ENCODE data around the gene GPR107.

DNA sequence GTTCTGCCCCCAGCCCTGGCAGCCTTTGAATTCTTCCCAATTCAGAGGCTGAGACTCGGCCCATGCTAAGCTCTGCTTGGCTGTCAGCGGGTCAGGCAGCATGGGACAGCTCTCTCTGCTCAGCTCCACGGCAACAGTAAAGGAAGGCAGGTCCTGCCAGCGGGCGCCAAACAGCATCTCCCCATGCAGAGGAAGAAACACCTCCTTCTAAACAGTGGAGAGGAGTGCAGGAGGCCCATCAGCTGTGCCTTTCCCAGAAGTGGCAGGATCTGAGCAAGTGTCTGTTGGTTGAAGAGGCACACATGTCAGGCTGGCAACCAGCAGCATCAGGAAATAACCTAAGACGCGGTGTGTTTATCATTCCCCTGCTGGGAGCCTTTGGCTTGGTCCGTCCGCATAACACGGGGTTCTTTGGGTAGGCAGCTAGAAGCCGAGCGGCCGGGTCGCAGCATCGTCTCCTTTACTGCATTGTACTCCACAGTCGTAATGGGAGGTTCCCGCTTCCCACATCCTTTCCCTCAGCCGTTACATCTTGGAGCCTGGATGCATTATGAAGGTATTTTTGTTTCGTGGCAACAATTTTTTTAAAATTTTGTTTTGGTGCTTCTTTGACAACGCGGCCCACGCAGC, 75.8 kb downstream of the GPR107 start:
- no peak for TF ChIP-seq ZC3H10 (CRISPR knock-in tag; IDR thresholded peaks at IDR 0.05)
- no peak for TF ChIP-seq ZNF70 (CRISPR knock-in tag; IDR thresholded peaks at IDR 0.05)
- TF ChIP-seq OSR1 (CRISPR knock-in tag; IDR thresholded peaks at IDR 0.05), result no peak
- TF ChIP-seq, protein P1, sequence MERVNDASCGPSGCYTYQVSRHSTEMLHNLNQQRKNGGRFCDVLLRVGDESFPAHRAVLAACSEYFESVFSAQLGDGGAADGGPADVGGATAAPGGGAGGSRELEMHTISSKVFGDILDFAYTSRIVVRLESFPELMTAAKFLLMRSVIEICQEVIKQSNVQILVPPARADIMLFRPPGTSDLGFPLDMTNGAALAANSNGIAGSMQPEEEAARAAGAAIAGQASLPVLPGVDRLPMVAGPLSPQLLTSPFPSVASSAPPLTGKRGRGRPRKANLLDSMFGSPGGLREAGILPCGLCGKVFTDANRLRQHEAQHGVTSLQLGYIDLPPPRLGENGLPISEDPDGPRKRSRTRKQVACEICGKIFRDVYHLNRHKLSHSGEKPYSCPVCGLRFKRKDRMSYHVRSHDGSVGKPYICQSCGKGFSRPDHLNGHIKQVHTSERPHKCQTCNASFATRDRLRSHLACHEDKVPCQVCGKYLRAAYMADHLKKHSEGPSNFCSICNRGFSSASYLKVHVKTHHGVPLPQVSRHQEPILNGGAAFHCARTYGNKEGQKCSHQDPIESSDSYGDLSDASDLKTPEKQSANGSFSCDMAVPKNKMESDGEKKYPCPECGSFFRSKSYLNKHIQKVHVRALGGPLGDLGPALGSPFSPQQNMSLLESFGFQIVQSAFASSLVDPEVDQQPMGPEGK (CRISPR knock-in tag; IDR thresholded peaks at IDR 0.05; ENCODE audit: borderline replicate concordance), result no peak
- no peak for TF ChIP-seq ZFP3 (CRISPR knock-in tag; IDR thresholded peaks at IDR 0.05)
- TF ChIP-seq, protein P2, sequence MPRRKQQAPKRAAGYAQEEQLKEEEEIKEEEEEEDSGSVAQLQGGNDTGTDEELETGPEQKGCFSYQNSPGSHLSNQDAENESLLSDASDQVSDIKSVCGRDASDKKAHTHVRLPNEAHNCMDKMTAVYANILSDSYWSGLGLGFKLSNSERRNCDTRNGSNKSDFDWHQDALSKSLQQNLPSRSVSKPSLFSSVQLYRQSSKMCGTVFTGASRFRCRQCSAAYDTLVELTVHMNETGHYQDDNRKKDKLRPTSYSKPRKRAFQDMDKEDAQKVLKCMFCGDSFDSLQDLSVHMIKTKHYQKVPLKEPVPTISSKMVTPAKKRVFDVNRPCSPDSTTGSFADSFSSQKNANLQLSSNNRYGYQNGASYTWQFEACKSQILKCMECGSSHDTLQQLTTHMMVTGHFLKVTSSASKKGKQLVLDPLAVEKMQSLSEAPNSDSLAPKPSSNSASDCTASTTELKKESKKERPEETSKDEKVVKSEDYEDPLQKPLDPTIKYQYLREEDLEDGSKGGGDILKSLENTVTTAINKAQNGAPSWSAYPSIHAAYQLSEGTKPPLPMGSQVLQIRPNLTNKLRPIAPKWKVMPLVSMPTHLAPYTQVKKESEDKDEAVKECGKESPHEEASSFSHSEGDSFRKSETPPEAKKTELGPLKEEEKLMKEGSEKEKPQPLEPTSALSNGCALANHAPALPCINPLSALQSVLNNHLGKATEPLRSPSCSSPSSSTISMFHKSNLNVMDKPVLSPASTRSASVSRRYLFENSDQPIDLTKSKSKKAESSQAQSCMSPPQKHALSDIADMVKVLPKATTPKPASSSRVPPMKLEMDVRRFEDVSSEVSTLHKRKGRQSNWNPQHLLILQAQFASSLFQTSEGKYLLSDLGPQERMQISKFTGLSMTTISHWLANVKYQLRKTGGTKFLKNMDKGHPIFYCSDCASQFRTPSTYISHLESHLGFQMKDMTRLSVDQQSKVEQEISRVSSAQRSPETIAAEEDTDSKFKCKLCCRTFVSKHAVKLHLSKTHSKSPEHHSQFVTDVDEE (CRISPR knock-in tag; IDR thresholded peaks at IDR 0.05), result no peak
- no peak for TF ChIP-seq CSDC2 (CRISPR knock-in tag; IDR thresholded peaks at IDR 0.05)
- no peak for TF ChIP-seq ARNTL (CRISPR knock-in tag; IDR thresholded peaks at IDR 0.05; ENCODE audit: borderline replicate concordance, low read depth)
